GM12891 (cell line): Measurements from ENCODE around the gene TMEM52.

Source experiments
- POLR2A ChIP-seq: IDR thresholded peaks from 2 replicates; pipeline ENCODE4 v1.6.1; 2011; ENCODE audit warnings: low read depth, low read length, control low read depth
- POLR2AphosphoS5 ChIP-seq: IDR thresholded peaks from 2 replicates; pipeline ENCODE4 v1.6.1; 2011; ENCODE audit warnings: low read depth, low read length, control low read depth
- SPI1 ChIP-seq: IDR thresholded peaks from 2 replicates; pipeline ENCODE4 v1.6.1; 2011; ENCODE audit warnings: low read depth, low read length, control low read depth
- TAF1 ChIP-seq: IDR thresholded peaks from 2 replicates; pipeline ENCODE4 v1.6.1; 2011; ENCODE audit warnings: low read depth, low read length, control low read depth

GRCh38 chr1:1966071-1966740 is 47.1 kb upstream of the TMEM52 start:
- no peak for TF ChIP-seq TAF1
- TF ChIP-seq POLR2A, result no peak
- no peak for TF ChIP-seq POLR2AphosphoS5
- TF ChIP-seq SPI1, result no peak
